ENCODE results near the gene CYP2E1. TPM values are rescaled to one million over a fixed set of nuclear protein-coding genes. Genes with fewer than 3 reads are reported as not detected.

CYP2E1 gene
- 7.7 TPM for total RNA-seq (ENCODE audit: unreplicated experiment)
- long read RNA-seq, partial matches to known transcripts = 5 of 7 reads
- long read RNA-seq, other reads (novel, unspliced or antisense) = 2 of 7 reads

- peak within 1 kb of the TSS; percentile 37 for H3K4me3 Mint-ChIP-seq (ENCODE audit: unreplicated experiment)
- H3K27ac Mint-ChIP-seq (ENCODE audit: unreplicated experiment) = no peak within 1 kb of the TSS
- TF ChIP-seq CTCF (IDR thresholded peaks at IDR 0.05; ENCODE audit: unreplicated experiment) = no peak
- DNase-seq (ENCODE audit: low spot score) = no peak
- peaks cover 27% of the 10 kb centered on the region for H3K27me3 Mint-ChIP-seq (ENCODE audit: unreplicated experiment)
- H3K4me1 Mint-ChIP-seq (ENCODE audit: unreplicated experiment) = peaks cover 18% of the 10 kb centered on the region
- no peaks in the 10 kb centered on the region for H3K9me3 Mint-ChIP-seq (ENCODE audit: unreplicated experiment)
- H3K36me3 Mint-ChIP-seq (ENCODE audit: low read depth, unreplicated experiment) = no peaks in the 10 kb centered on the region
These were observed at the start of gene CYP2E1 for GRCh38 chr10:133526957-133527588. CYP2E1 (plus strand) TSS chr10:133527363; CDS start chr10:133527396, 33 bp downstream.

GRCh38 chr10:133481086-133481643 is 46.0 kb upstream of the CYP2E1 start:
- Mint-ChIP-seq H3K4me3 (ENCODE audit: unreplicated experiment) (no peak overlapping the region), H3K27ac (ENCODE audit: unreplicated experiment) (peak overlapping the region; percentile 2)
- TF ChIP-seq CTCF (IDR thresholded peaks at IDR 0.05; ENCODE audit: unreplicated experiment) = no peak

GRCh38 chr10:133481657-133482056 is 45.5 kb upstream of the CYP2E1 start:
- Mint-ChIP-seq H3K27ac (ENCODE audit: unreplicated experiment) (peak overlapping the region; percentile 48), H3K9me3 (ENCODE audit: unreplicated experiment) (no peaks in the 10 kb centered on the region), H3K4me3 (ENCODE audit: unreplicated experiment) (no peak overlapping the region), H3K4me1 (ENCODE audit: unreplicated experiment) (no peaks in the 10 kb centered on the region), H3K27me3 (ENCODE audit: unreplicated experiment) (peaks cover 16% of the 10 kb centered on the region), H3K36me3 (ENCODE audit: low read depth, unreplicated experiment) (no peaks in the 10 kb centered on the region)
- no peak for TF ChIP-seq CTCF (IDR thresholded peaks at IDR 0.05; ENCODE audit: unreplicated experiment)
- no peak for DNase-seq (ENCODE audit: low spot score)

More at GRCh38 chr10:133481086-133481643, 46.0 kb upstream of the CYP2E1 start:
- Mint-ChIP-seq H3K36me3 (ENCODE audit: low read depth, unreplicated experiment) (no peaks in the 10 kb centered on the region), H3K4me1 (ENCODE audit: unreplicated experiment) (no peaks in the 10 kb centered on the region), H3K27me3 (ENCODE audit: unreplicated experiment) (peaks cover 18% of the 10 kb centered on the region), H3K9me3 (ENCODE audit: unreplicated experiment) (no peaks in the 10 kb centered on the region)
- DNase-seq (ENCODE audit: low spot score) = no peak

GRCh38 chr10:133484818-133485217 is 42.3 kb upstream of the CYP2E1 start:
- Mint-ChIP-seq H3K36me3 (ENCODE audit: low read depth, unreplicated experiment) (no peaks in the 10 kb centered on the region), H3K27me3 (ENCODE audit: unreplicated experiment) (peaks cover 14% of the 10 kb centered on the region), H3K4me1 (ENCODE audit: unreplicated experiment) (no peaks in the 10 kb centered on the region), H3K4me3 (ENCODE audit: unreplicated experiment) (no peak overlapping the region), H3K27ac (ENCODE audit: unreplicated experiment) (no peak overlapping the region), H3K9me3 (ENCODE audit: unreplicated experiment) (peaks cover 7% of the 10 kb centered on the region)
- DNase-seq (ENCODE audit: low spot score) = no peak
- TF ChIP-seq CTCF (IDR thresholded peaks at IDR 0.05; ENCODE audit: unreplicated experiment) = no peak

GRCh38 chr10:133487085-133487484 is 40.1 kb upstream of the CYP2E1 start:
- Mint-ChIP-seq H3K4me3 (ENCODE audit: unreplicated experiment) (no peak overlapping the region), H3K27ac (ENCODE audit: unreplicated experiment) (no peak overlapping the region), H3K9me3 (ENCODE audit: unreplicated experiment) (peaks cover 7% of the 10 kb centered on the region), H3K27me3 (ENCODE audit: unreplicated experiment) (peaks cover 4% of the 10 kb centered on the region), H3K4me1 (ENCODE audit: unreplicated experiment) (no peaks in the 10 kb centered on the region), H3K36me3 (ENCODE audit: low read depth, unreplicated experiment) (no peaks in the 10 kb centered on the region)
- no peak for TF ChIP-seq CTCF (IDR thresholded peaks at IDR 0.05; ENCODE audit: unreplicated experiment)
- no peak for DNase-seq (ENCODE audit: low spot score)
